Ectodermal cell (in vitro differentiated cells): ENCODE results near the gene PRKG2.

Experiments used
- H3K27ac ChIP-seq: 2 replicates; pipeline ENCODE4 v1.7.0; 2013; ENCODE audit warnings: mild to moderate bottlenecking, low read depth, low read length; ENCODE audit not compliant: insufficient read depth, poor library complexity, severe bottlenecking
- H3K27me3 ChIP-seq: 2 replicates; pipeline ENCODE4 v1.7.0; 2013; ENCODE audit warnings: mild to moderate bottlenecking, low read length; ENCODE audit not compliant: insufficient read depth, control insufficient read depth, poor library complexity, severe bottlenecking
- H3K36me3 ChIP-seq: one replicate; pipeline ENCODE4 v1.7.0; 2013; ENCODE audit warnings: low read length; ENCODE audit not compliant: control insufficient read depth, insufficient read depth
- H3K4me1 ChIP-seq: one replicate; pipeline ENCODE4 v1.7.0; 2013; ENCODE audit warnings: low read length; ENCODE audit not compliant: control insufficient read depth, insufficient read depth
- H3K4me3 ChIP-seq: 2 replicates; pipeline ENCODE4 v1.7.0; 2013; ENCODE audit warnings: low read depth, low read length, control low read depth; ENCODE audit not compliant: insufficient read depth
- H3K9me3 ChIP-seq: 2 replicates; pipeline ENCODE4 v1.7.0; 2013; ENCODE audit warnings: mild to moderate bottlenecking, low read length, moderate library complexity; ENCODE audit not compliant: control insufficient read depth
- WGBS, 2 experiments: methylation state at CpG; one replicate each; pipeline ENCODE4 v1.1.7; 2013; ENCODE audit warnings: missing lambda C conversion rate in 2 of 2; 5-methylcytosine and 5-hydroxymethylcytosine counted together

PRKG2 gene

DNA sequence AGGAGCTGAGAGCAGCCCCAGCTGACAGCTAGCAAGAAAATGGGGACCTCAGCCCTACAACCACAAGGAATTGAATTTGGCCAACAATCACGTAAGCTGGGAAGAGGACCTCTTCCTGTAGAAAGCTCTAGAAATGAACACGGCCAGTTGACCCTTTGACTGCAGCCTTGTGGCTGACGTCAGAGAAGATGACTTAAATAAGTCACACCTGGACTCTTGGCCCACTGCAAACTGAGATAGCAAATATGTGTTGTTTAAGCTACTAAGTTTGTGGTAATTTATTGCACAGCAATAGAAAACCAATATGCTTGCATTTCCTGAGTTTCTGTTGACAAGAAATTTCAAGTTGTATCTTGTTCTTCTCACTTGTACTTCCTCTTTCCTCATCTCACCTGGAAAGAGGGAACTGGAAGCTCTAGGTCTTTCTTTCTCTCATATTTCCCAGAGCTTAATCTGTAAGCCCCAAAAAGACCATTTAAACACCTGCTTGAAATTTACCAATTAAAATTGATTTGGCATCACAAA, 18.8 kb downstream of the PRKG2 start:
- no peaks in the 10 kb centered on the region for H3K36me3 ChIP-seq
- H3K27ac ChIP-seq, result no peak overlapping the region
- no peaks in the 10 kb centered on the region for H3K27me3 ChIP-seq
- H3K4me1 ChIP-seq, result peaks cover 6% of the 10 kb centered on the region
- no peak overlapping the region for H3K4me3 ChIP-seq
- 95 to 97% methylated on average over 3 of the region's 3 CpGs for WGBS, 2 experiments
- no peaks in the 10 kb centered on the region for H3K9me3 ChIP-seq

DNA sequence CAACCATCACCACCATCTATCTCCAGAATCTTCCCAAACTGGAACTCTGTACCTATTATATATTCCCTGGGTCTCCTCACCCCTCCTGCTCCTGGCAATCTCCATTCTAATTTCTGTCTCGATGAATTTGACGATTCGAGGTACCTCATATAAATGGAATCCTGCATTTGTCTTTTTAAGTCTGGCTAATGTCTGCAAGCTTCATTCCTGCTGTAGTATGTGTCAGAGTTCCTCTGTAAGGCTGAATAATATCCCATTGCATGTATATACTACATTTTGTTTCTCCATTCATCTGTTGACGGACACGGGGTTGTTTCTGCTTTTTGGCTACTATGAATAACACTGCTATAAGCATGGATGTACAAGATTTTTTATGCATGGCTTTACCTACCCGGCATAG, 19.5 kb downstream of the PRKG2 start:
- 94% methylated on average over 6 of the region's 6 CpGs; no CpG with 5 or more reads in 1 of the 2 experiments for WGBS, 2 experiments
- no peak overlapping the region for H3K4me3 ChIP-seq

DNA sequence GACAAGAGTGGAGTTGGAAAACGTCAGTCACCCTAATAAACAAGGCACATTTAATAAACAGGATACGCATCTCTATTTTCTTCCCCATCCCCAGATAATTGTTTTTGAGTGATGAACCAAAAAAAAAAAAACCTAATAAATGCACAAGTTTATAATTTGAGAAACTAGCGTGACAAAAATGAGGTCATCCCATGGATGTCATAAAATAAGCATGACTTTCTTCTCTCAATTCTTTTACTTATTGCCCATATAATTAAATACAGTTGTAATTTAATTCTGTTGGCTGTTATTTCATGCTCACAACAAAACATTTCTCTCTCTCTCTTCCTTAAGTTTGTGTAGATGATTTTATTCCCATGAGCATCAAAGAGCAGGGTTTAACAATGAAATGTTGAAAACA, 20.7 kb downstream of the PRKG2 start:
- H3K4me3 ChIP-seq, result no peak overlapping the region
- no peaks in the 10 kb centered on the region for H3K36me3 ChIP-seq
- H3K27me3 ChIP-seq, result no peaks in the 10 kb centered on the region
- H3K4me1 ChIP-seq, result peaks cover 6% of the 10 kb centered on the region
- no peaks in the 10 kb centered on the region for H3K9me3 ChIP-seq
- no peak overlapping the region for H3K27ac ChIP-seq
- 100% methylated on average over 3 of the region's 3 CpGs; no CpG with 5 or more reads in 1 of the 2 experiments for WGBS, 2 experiments

More for the DNA sequence above, 19.5 kb downstream of the PRKG2 start:
- Histone ChIP-seq H3K4me1 (peaks cover 6% of the 10 kb centered on the region), H3K27ac (no peak overlapping the region), H3K36me3 (no peaks in the 10 kb centered on the region), H3K9me3 (no peaks in the 10 kb centered on the region), H3K27me3 (no peaks in the 10 kb centered on the region)

DNA sequence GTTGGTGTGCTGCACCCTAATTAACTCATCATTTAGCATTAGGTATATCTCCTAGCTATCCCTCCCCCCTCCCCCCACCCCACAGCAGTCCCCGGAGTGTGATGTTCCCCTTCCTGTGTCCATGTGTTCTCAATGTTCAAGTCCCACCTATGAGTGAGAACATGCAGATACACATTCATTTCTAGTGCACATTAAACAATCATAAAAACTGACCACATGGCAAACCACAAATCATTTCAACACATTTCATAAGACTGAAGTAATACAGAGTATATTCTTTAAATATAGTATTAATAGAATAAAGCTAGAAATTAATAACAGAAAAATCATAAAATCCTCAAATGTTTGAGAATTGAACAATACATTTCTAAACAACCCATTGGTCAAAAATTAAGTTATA, 34.1 kb downstream of the PRKG2 start:
- no peak overlapping the region for H3K4me3 ChIP-seq
- no peaks in the 10 kb centered on the region for H3K4me1 ChIP-seq
- no peaks in the 10 kb centered on the region for H3K9me3 ChIP-seq
- 71 to 76% methylated on average over 1 of the region's 1 CpG for WGBS, 2 experiments
- no peak overlapping the region for H3K27ac ChIP-seq
- H3K27me3 ChIP-seq, result no peaks in the 10 kb centered on the region
- H3K36me3 ChIP-seq, result no peaks in the 10 kb centered on the region

DNA sequence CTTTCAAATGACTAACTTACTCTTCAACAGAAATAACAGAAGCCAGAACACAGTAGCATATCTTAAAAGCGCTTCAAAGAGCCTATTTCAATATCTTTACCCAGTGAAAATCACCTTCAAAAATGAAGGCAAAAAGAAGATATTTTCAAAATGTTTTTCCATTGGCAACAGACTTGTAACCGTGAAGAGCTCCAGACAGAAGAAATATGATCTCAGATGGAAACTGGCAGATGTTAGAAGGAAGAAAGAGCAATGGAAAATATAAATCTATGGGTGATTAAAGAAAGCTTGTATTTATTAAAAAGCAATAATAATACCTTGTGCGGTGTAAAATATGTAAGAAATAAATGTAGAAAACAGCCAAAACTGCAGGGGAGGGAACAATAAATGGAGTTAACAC, 35.7 kb downstream of the PRKG2 start:
- Histone ChIP-seq H3K36me3 (no peaks in the 10 kb centered on the region), H3K9me3 (no peaks in the 10 kb centered on the region), H3K27ac (no peak overlapping the region), H3K27me3 (no peaks in the 10 kb centered on the region), H3K4me3 (no peak overlapping the region), H3K4me1 (no peaks in the 10 kb centered on the region)
- WGBS, 2 experiments, result 94 to 95% methylated on average over 2 to 3 of the region's 3 CpGs

DNA sequence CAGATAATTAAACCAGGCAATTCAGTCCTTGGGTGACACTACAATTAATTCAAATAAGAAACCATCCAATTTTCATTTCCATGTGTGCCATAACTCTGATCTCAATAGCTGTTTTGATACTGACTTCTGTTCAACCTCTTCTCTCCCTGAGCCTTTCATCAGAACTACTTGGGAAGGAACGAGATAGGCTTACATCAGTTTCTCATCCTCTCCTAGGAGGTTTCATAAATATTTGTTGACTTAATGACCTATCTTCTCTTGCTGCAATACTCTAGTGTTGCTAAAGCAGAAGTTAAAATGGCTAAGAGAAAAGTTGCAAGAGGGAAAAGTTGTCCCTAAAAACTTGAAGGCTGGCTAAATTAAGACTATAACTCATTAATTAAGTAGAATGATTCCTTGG, 41.8 kb downstream of the PRKG2 start:
- no peak overlapping the region for H3K27ac ChIP-seq
- H3K27me3 ChIP-seq, result no peaks in the 10 kb centered on the region
- no peaks in the 10 kb centered on the region for H3K4me1 ChIP-seq
- H3K9me3 ChIP-seq, result no peaks in the 10 kb centered on the region
- no peak overlapping the region for H3K4me3 ChIP-seq
- 86 to 93% methylated on average over 1 of the region's 1 CpG for WGBS, 2 experiments
- H3K36me3 ChIP-seq, result no peaks in the 10 kb centered on the region

DNA sequence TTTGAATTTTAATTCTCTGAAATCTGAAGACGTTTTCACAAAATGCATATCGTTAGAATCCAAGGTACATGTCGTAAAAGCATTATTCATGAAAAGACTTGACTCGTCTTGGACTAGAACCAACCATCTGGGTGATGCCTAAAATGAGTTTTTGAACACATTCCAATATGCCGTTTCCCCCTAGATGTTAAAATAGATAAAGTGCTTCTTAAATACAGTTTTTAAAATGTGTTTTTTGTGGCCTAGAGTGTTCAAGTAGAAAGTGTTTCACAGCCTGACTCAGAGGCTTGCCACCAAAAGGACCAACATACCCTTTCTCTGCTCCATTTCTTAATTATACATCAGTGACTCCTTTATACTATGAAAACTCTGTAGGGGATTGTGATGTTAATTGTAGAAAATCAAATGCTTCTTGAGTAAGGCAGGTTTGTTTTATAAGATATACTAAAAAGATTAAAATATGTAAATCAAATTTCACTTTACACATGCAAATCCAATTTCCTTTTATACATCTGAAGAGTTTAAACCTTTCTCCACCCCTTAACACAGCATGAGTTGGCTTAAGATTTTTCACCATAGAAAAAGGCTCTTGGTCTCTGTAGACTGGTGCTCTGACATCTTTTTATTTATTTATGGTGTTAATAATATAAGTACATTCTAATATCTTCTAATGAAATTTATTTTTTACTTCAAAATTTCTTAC, 48.4 kb downstream of the PRKG2 start:
- no peak overlapping the region for H3K27ac ChIP-seq
- no peaks in the 10 kb centered on the region for H3K4me1 ChIP-seq
- no peaks in the 10 kb centered on the region for H3K27me3 ChIP-seq
- H3K4me3 ChIP-seq, result no peak overlapping the region
- 89 to 92% methylated on average over 5 of the region's 5 CpGs for WGBS, 2 experiments
- no peaks in the 10 kb centered on the region for H3K36me3 ChIP-seq
- H3K9me3 ChIP-seq, result no peaks in the 10 kb centered on the region

DNA sequence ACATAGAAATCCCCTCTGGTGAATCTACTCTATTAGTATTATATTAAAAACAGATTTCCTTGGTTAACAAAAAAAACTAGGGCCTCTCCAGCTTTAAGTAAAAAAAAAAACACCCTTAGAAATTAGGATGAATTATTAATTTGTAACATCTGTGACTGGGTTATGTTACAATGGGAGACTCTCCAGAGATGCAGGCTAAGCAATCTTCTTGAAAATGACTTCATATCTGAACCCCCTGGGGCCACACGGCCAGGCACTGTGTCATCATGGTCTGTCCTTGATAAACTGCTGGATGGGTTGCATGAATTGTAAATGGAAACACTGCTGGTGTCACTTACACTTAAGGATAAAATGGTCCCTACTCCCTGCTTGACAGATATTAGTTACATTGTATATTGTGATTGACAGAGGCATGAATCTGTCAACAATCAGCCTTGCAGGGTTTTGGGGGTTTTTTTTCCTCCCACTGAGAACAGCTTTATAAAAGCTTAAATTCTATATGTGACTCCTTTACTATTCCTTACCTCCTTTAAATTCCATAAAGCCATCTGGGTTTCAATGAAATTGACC, 49.1 kb downstream of the PRKG2 start:
- no peak overlapping the region for H3K27ac ChIP-seq
- H3K27me3 ChIP-seq, result no peaks in the 10 kb centered on the region
- 78 to 80% methylated on average over 1 of the region's 1 CpG for WGBS, 2 experiments
- no peaks in the 10 kb centered on the region for H3K36me3 ChIP-seq
- no peaks in the 10 kb centered on the region for H3K4me1 ChIP-seq
- H3K9me3 ChIP-seq, result no peaks in the 10 kb centered on the region
- H3K4me3 ChIP-seq, result no peak overlapping the region

DNA sequence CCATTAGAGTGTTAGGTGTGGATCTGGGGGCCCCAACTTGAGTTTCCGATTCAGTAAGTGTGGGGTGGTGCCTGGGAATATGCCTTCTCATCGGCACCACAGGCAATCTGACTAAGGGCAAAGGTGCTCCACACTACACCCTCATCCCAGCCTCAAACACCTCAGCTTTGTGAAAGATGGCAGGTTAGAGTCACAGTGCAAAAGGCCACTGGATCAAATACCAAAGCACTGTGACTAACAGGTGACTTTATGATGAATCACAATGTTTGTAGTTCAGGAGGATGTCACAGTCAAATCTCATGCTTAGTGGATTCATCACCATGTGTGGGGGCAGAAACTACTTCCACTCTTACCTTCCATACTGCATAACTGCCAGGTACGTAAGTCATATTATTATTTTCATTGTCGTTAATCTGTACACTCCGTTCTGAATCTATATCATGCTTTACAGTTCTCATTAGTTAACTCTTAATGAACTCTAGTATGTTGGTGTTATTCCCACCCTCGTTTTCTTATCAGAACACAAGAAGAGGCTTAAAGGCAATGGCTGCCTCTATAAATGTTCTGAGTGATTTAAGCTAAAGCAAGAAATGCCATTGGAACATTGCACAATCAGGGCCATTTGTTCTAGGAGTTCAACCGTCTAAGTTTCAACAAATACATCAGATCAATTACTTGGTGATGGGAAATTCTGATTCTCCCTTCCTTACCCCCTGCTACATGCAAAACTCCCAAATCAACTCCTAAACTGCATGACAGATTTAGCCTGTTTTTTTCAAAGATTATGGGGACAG, 50.2 kb downstream of the PRKG2 start:
- WGBS, 2 experiments, result 92 to 94% methylated on average over 5 to 7 of the region's 7 CpGs
- no peak overlapping the region for H3K4me3 ChIP-seq
- H3K27ac ChIP-seq, result no peak overlapping the region
- no peaks in the 10 kb centered on the region for H3K27me3 ChIP-seq
- no peaks in the 10 kb centered on the region for H3K4me1 ChIP-seq
- no peaks in the 10 kb centered on the region for H3K9me3 ChIP-seq
- H3K36me3 ChIP-seq, result no peaks in the 10 kb centered on the region

DNA sequence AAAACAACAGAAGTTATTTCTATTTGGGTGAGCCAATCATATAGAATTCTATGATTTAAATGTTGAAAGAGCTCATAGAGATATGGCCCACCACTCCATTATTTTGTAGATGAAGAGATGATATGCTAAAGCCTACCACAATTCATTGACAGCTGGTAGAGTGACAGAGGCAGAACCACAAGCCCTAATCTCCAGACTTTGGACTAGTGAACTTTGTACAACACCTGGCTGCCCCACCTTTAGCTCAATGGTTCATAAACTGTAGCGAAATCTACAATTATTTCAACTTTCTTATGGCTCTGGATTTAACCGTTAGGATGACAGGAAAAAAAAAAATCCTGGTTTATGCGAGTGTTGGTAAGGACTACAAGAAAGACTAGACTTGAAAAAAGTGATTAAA, 50.9 kb downstream of the PRKG2 start:
- 82 to 85% methylated on average over 3 of the region's 3 CpGs for WGBS, 2 experiments
- Histone ChIP-seq H3K36me3 (no peaks in the 10 kb centered on the region), H3K9me3 (no peaks in the 10 kb centered on the region), H3K4me3 (no peak overlapping the region), H3K4me1 (no peaks in the 10 kb centered on the region), H3K27me3 (no peaks in the 10 kb centered on the region), H3K27ac (no peak overlapping the region)
